GM10266 (cell line): ENCODE results near the gene FLT3.
"Not testable (repeated sequence)": the region's sequence is repeated elsewhere in the genome, so short reads cannot be mapped to it uniquely, and the experiment has no call there.

Source experiments
- DNase-seq: peaks from one replicate; pipeline ENCODE4 v3.0.0; 2012; ENCODE audit errors: extremely low spot score
- CTCF ChIP-seq: IDR thresholded peaks from 2 replicates; pipeline ENCODE4 v1.5.1; 2012; ENCODE audit warnings: mild to moderate bottlenecking, low read depth; ENCODE audit not compliant: control insufficient read depth, insufficient read depth; ENCODE audit errors: missing control alignments

The FLT3 gene

GRCh38 chr13:27967736-27968315 is 132.6 kb downstream of the FLT3 start:
- peak; percentile 32 for DNase-seq
- TF ChIP-seq CTCF, result no peak

GRCh38 chr13:27967203-27967735 is 133.1 kb downstream of the FLT3 start:
- DNase-seq, result peak; percentile 46
- TF ChIP-seq CTCF, result no peak

- no peak for DNase-seq
- TF ChIP-seq CTCF, result no peak
These were observed 133.7 kb downstream of the FLT3 start for GRCh38 chr13:27966641-27967202.

GRCh38 chr13:27965740-27966640 is 134.4 kb downstream of the FLT3 start:
- no peak for TF ChIP-seq CTCF
- DNase-seq, result peak; percentile 36

- no peak for DNase-seq
- no peak for TF ChIP-seq CTCF
These were observed 135.0 kb downstream of the FLT3 start for GRCh38 chr13:27965343-27965739.

GRCh38 chr13:27964741-27965323 is 135.5 kb downstream of the FLT3 start:
- no peak for TF ChIP-seq CTCF
- DNase-seq, result no peak

- not testable (repeated sequence) for DNase-seq
These were observed 136.2 kb downstream of the FLT3 start for GRCh38 chr13:27964206-27964605.
